ENCODE measurements around the gene KCNK3. TPM values are rescaled to one million over a fixed set of nuclear protein-coding genes. Genes with fewer than 3 reads are reported as not detected.

Gene KCNK3
- total and polyA plus RNA-seq, 3 donors from 2014 or later: 1.0 to 2.5 (median 1.5) TPM

DNA sequence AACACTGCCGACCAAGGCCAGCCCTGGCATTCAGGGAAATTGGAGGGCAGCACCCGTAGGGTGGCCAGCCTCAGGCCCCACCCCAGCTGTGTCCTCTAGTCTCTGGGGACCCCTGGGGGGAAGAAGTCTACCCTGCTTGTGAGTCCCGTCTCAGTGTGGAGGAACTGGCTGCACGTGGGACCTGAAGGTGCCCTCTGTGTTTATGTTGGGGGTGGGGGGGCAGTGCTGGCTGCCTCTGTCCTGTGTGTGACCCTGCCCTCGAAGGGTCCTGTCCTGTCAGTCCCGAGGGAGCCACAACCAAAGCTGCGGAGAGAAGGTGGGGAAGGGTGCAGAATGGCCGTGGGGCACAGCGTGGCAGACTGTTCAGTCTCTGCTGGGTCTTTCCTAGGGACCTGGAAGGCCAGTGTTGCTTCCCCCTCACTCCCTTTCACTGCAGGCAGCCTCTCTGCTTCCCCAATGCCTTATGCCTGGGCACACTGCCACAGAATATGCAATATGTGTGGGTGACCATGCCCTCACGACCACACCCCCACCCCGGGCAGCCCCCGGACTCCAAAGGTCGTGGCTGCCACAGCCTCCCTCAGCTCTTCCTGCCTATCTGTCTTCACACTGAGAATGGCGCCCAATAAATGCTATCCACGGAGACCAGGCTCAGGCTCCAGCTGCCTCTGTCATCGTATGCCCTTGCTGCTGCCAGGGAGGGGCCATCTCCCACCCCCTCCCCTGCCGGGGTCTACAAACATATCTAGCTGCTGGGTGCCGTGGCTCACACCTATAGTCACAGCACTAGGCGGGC lies 38.2 kb downstream of the KCNK3 start:
- intact Hi-C loops (cut with DNase I; ENCODE audit: low total_unique reads): no loop called here
- Histone ChIP-seq H3K4me3 (no peak overlapping the region), H3K4me1 (peaks cover under 1% of the 10 kb centered on the region), H3K27me3 (no peaks in the 10 kb centered on the region), H3K36me3 (ENCODE audit: low read depth, missing control alignments) (no peaks in the 10 kb centered on the region), H3K9me3 (no peaks in the 10 kb centered on the region), H3K27ac (no peak overlapping the region)
- 68 to 81% methylated on average over 14 to 19 of the region's 19 CpGs for WGBS, 2 donors
- no peak for TF ChIP-seq POLR2A (IDR thresholded peaks at IDR 0.05)
- TF ChIP-seq, protein P1, sequence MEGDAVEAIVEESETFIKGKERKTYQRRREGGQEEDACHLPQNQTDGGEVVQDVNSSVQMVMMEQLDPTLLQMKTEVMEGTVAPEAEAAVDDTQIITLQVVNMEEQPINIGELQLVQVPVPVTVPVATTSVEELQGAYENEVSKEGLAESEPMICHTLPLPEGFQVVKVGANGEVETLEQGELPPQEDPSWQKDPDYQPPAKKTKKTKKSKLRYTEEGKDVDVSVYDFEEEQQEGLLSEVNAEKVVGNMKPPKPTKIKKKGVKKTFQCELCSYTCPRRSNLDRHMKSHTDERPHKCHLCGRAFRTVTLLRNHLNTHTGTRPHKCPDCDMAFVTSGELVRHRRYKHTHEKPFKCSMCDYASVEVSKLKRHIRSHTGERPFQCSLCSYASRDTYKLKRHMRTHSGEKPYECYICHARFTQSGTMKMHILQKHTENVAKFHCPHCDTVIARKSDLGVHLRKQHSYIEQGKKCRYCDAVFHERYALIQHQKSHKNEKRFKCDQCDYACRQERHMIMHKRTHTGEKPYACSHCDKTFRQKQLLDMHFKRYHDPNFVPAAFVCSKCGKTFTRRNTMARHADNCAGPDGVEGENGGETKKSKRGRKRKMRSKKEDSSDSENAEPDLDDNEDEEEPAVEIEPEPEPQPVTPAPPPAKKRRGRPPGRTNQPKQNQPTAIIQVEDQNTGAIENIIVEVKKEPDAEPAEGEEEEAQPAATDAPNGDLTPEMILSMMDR (IDR thresholded peaks at IDR 0.05): no peak
- no peak for DNase-seq

GRCh38 chr2:26731714-26732113 lies 39.2 kb downstream of the KCNK3 start:
- Histone ChIP-seq H3K4me1 (peaks cover 6% of the 10 kb centered on the region), H3K36me3 (ENCODE audit: low read depth, missing control alignments) (no peaks in the 10 kb centered on the region), H3K27me3 (no peaks in the 10 kb centered on the region), H3K4me3 (no peak overlapping the region), H3K27ac (no peak overlapping the region), H3K9me3 (no peaks in the 10 kb centered on the region)
- 85 to 90% methylated on average over 3 to 4 of the region's 4 CpGs for WGBS, 2 donors
- DNase-seq: no peak
- intact Hi-C loops (cut with DNase I; ENCODE audit: low total_unique reads): no loop called here
- TF ChIP-seq, protein P1 (IDR thresholded peaks at IDR 0.05): no peak
- TF ChIP-seq POLR2A (IDR thresholded peaks at IDR 0.05): no peak

DNA sequence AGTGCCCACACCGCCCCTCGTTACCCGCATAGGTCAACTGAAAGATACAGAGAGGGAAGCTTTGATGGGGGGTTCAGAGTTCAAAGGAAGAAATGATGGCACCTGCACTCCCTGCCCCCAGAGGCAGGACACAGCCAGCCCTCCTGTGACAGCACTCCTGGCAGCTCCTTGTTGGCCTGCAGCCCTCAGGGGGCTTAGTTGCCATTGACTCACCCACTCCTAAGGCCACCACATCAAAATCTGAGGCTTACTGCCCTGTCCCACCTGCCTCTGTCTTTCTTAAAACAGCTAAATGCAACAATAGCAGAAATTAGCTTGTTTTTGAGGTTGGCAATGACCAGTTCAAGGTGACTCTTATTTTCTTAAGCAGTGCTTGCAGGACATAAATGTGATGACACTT lies 39.9 kb downstream of the KCNK3 start:
- no peak overlapping the region for H3K4me3 ChIP-seq
- H3K36me3 ChIP-seq (ENCODE audit: low read depth, missing control alignments): no peaks in the 10 kb centered on the region
- no peak overlapping the region for H3K27ac ChIP-seq
- 87 to 97% methylated on average over 3 of the region's 3 CpGs for WGBS, 2 donors
- TF ChIP-seq, protein P1 (IDR thresholded peaks at IDR 0.05): no peak
- TF ChIP-seq POLR2A (IDR thresholded peaks at IDR 0.05): no peak
- peaks cover 6% of the 10 kb centered on the region for H3K4me1 ChIP-seq
- H3K9me3 ChIP-seq: no peaks in the 10 kb centered on the region
- no peaks in the 10 kb centered on the region for H3K27me3 ChIP-seq
- intact Hi-C loops (cut with DNase I; ENCODE audit: low total_unique reads): no loop called here
- DNase-seq: no peak

DNA sequence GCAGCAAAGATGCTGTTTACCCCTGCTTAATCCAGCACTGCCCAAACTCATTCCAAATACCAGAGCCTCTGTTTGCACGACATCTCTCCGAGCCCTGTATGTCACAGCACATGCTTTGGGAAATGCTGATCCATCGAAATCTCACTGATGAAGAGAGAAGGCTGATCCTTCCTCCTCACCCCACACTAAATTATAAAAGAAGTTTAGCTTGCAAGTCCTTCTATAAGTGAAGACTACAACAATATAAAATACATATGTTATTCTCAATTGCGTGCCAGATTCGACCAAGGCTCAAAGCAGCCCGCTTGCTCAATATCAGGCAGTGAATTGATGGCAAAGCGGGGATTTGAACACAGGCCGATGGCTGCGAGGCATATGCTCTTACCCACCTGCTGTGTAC lies 40.9 kb downstream of the KCNK3 start:
- H3K36me3 ChIP-seq (ENCODE audit: low read depth, missing control alignments): no peaks in the 10 kb centered on the region
- no peaks in the 10 kb centered on the region for H3K27me3 ChIP-seq
- no peaks in the 10 kb centered on the region for H3K9me3 ChIP-seq
- peaks cover 6% of the 10 kb centered on the region for H3K4me1 ChIP-seq
- DNase-seq: no peak
- no peak overlapping the region for H3K27ac ChIP-seq
- TF ChIP-seq, protein P1 (IDR thresholded peaks at IDR 0.05): no peak
- no peak for TF ChIP-seq POLR2A (IDR thresholded peaks at IDR 0.05)
- H3K4me3 ChIP-seq: no peak overlapping the region
- 92 to 94% methylated on average over 9 of the region's 9 CpGs for WGBS, 2 donors
- intact Hi-C loops (cut with DNase I; ENCODE audit: low total_unique reads): no loop called here

DNA sequence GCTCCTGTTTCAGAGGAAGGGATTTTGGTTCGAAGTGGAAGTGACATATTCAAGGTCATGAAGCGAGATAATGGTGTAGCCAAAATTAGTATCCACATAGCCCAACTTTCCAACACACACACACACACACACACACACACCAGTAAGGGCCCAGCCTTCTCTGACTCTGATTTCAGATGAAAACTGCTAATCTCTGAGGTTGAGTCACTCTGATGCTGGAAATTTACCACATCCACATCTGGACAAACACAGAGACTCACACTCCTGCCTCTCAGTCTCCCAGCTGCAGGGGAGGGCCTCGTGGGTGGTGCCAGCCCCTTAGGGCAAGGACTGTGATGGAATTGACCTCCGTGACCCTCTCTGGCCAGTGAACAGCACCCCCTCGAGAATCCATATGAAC lies 42.6 kb downstream of the KCNK3 start:
- H3K9me3 ChIP-seq: no peaks in the 10 kb centered on the region
- no peak for TF ChIP-seq POLR2A (IDR thresholded peaks at IDR 0.05)
- TF ChIP-seq, protein P1 (IDR thresholded peaks at IDR 0.05): no peak
- no peaks in the 10 kb centered on the region for H3K27me3 ChIP-seq
- H3K27ac ChIP-seq: no peak overlapping the region
- peaks cover 6% of the 10 kb centered on the region for H3K4me1 ChIP-seq
- WGBS, 2 donors: 49 to 76% methylated on average over 2 to 5 of the region's 5 CpGs
- intact Hi-C loops (cut with DNase I; ENCODE audit: low total_unique reads): no loop called here
- no peak for DNase-seq
- no peak overlapping the region for H3K4me3 ChIP-seq
- H3K36me3 ChIP-seq (ENCODE audit: low read depth, missing control alignments): no peaks in the 10 kb centered on the region
